A549 (cell line): ENCODE data around the gene BSPRY.

Experiments
- CTCF ChIP-seq: fragments of >200 bp; sonication (Bioruptor Twin); formaldehyde crosslinking; IDR thresholded peaks from 3 replicates; pipeline ENCODE4 v1.5.1; 2016
- POLR2A ChIP-seq: IDR thresholded peaks from 2 replicates; pipeline ENCODE4 v1.6.1; 2012; ENCODE audit warnings: mild to moderate bottlenecking, low read length
- TF ChIP-seq, protein P1 (sequence below): fragments of 200-600 bp; sonication (generic); IDR thresholded peaks from 2 replicates; pipeline ENCODE4 v1.6.1; 2016; ENCODE audit warnings: antibody characterized with exemption, mild to moderate bottlenecking, moderate library complexity

- TF ChIP-seq CTCF (no peak), POLR2A (no peak)
- TF ChIP-seq, protein P1, sequence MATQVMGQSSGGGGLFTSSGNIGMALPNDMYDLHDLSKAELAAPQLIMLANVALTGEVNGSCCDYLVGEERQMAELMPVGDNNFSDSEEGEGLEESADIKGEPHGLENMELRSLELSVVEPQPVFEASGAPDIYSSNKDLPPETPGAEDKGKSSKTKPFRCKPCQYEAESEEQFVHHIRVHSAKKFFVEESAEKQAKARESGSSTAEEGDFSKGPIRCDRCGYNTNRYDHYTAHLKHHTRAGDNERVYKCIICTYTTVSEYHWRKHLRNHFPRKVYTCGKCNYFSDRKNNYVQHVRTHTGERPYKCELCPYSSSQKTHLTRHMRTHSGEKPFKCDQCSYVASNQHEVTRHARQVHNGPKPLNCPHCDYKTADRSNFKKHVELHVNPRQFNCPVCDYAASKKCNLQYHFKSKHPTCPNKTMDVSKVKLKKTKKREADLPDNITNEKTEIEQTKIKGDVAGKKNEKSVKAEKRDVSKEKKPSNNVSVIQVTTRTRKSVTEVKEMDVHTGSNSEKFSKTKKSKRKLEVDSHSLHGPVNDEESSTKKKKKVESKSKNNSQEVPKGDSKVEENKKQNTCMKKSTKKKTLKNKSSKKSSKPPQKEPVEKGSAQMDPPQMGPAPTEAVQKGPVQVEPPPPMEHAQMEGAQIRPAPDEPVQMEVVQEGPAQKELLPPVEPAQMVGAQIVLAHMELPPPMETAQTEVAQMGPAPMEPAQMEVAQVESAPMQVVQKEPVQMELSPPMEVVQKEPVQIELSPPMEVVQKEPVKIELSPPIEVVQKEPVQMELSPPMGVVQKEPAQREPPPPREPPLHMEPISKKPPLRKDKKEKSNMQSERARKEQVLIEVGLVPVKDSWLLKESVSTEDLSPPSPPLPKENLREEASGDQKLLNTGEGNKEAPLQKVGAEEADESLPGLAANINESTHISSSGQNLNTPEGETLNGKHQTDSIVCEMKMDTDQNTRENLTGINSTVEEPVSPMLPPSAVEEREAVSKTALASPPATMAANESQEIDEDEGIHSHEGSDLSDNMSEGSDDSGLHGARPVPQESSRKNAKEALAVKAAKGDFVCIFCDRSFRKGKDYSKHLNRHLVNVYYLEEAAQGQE = no peak
Measured at GRCh38 chr9:113306566-113306965, 42.8 kb upstream of the BSPRY start.
